ENCODE data around the gene BRD7.
A peak's percentile ranks its signal among the peaks of the same experiment; 100 is the strongest.

BRD7 gene

DNA sequence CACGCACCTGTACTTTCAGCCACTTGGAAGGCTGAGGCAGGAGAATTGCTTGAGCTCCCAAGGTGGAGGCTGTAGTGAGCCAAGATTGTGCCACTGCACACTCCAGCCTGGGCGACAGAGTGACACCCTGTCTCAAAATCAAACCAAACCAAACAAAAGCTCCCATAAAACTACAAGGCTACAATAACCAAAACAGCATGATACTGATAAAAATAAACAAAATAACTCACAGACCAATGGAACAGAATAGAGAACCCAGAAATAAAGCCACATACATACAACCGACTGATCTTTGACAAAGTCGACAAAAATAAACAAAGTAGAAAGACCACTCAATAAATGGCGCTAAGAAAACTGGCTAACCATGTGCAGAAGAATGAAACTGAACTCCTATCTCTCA, 37.2 kb downstream of the BRD7 start:
- Histone ChIP-seq H4K20me1 (ENCODE audit: insufficient read depth, low read length) (no peaks in the 10 kb centered on the region), H3K4me3 (ENCODE audit: low read length) (no peak overlapping the region), H3K27me3 (ENCODE audit: low read depth, low read length) (no peaks in the 10 kb centered on the region), H2AFZ (ENCODE audit: low read depth, low read length) (no peak overlapping the region), H3K9ac (ENCODE audit: low read length) (no peak overlapping the region), H3K27ac (ENCODE audit: low read length) (no peak overlapping the region), H3K36me3 (replicated peaks; ENCODE audit: low read depth, low read length) (peaks cover 31% of the 10 kb centered on the region), H3K4me2 (ENCODE audit: low read length) (no peak overlapping the region), H3K79me2 (ENCODE audit: low read length) (no peaks in the 10 kb centered on the region), H3K9me3 (ENCODE audit: insufficient read depth, low read length) (no peaks in the 10 kb centered on the region), H3K4me1 (ENCODE audit: low read length) (peaks cover 11% of the 10 kb centered on the region)
- TF ChIP-seq, protein P1, sequence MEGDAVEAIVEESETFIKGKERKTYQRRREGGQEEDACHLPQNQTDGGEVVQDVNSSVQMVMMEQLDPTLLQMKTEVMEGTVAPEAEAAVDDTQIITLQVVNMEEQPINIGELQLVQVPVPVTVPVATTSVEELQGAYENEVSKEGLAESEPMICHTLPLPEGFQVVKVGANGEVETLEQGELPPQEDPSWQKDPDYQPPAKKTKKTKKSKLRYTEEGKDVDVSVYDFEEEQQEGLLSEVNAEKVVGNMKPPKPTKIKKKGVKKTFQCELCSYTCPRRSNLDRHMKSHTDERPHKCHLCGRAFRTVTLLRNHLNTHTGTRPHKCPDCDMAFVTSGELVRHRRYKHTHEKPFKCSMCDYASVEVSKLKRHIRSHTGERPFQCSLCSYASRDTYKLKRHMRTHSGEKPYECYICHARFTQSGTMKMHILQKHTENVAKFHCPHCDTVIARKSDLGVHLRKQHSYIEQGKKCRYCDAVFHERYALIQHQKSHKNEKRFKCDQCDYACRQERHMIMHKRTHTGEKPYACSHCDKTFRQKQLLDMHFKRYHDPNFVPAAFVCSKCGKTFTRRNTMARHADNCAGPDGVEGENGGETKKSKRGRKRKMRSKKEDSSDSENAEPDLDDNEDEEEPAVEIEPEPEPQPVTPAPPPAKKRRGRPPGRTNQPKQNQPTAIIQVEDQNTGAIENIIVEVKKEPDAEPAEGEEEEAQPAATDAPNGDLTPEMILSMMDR (IDR thresholded peaks at IDR 0.05; ENCODE audit: low read depth, low read length), result no peak
- no peak for TF ChIP-seq EZH2phosphoT487 (IDR thresholded peaks at IDR 0.05; ENCODE audit: low read depth)

DNA sequence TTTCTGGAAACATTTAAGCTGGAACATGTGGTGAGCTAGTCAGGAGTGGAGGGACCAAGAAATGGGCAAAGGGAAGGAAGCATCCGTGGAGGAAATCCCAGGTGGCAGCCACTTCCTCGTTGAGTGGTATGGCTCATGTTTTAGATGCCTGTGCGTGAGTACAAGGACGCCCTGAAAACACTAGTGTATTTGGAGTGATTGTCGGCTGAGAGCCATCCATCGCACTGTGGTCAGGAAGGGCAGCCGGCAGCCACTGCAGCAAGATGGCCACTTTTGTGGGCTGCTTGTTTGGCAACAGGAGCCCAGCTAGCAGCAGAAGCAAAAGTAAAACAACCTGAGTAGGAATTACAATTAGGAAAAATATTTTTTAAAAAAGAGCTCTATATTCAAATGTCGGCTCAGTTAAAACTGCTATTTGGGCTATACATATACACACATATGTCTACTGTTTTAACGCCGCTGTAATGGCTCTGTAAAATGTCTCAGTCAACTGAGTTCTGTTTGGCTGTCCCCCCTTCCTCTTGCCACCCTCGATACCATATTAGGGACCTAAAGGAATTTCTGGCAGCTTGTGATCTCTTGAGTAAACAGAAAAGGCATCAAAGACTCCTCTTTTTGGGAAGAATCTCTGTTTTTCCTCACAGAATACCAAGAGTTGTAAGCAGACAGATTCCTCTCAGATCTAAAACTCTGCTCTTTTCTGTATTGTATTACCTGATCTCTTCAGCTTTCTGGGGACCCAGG, 39.2 kb downstream of the BRD7 start:
- Histone ChIP-seq H3K4me2 (ENCODE audit: low read length) (no peak overlapping the region), H3K36me3 (replicated peaks; ENCODE audit: low read depth, low read length) (peaks cover 38% of the 10 kb centered on the region), H3K27me3 (ENCODE audit: low read depth, low read length) (no peaks in the 10 kb centered on the region), H3K4me1 (ENCODE audit: low read length) (peaks cover 11% of the 10 kb centered on the region), H4K20me1 (ENCODE audit: insufficient read depth, low read length) (no peaks in the 10 kb centered on the region), H3K9me3 (ENCODE audit: insufficient read depth, low read length) (no peaks in the 10 kb centered on the region), H3K79me2 (ENCODE audit: low read length) (no peaks in the 10 kb centered on the region), H3K9ac (ENCODE audit: low read length) (no peak overlapping the region), H2AFZ (ENCODE audit: low read depth, low read length) (no peak overlapping the region), H3K27ac (ENCODE audit: low read length) (no peak overlapping the region), H3K4me3 (ENCODE audit: low read length) (no peak overlapping the region)
- TF ChIP-seq EZH2phosphoT487 (IDR thresholded peaks at IDR 0.05; ENCODE audit: low read depth), result no peak
- TF ChIP-seq, protein P1 (IDR thresholded peaks at IDR 0.05; ENCODE audit: low read depth, low read length), result no peak

DNA sequence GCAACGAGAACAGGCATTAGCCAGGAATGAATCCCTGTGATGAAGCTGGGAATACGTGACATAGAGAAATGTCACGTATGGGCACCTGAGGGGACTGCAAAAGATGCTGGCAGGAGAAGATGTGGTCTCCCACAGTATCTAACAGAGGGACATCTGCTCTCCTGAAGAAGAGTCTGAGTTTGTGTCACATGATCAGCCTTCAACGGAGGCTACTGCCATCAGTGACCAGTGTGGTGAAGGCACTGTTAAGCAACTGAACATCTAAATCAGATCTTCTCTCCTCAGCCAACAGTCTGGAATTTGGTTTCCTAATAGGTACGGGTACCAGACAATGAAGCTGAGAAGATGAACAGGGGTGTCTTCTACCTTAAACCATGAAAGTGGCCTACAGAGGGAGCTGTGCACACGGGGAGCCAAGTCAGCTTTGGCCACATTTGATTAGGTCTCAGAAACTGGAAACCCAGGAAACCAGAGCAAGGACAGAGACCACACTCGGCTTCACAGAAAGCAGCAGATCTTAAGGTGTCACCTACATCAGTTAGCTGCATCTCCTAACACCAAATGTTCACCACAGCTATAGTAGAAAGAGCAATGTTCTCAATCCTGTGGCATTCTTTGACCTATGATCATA, 41.8 kb downstream of the BRD7 start:
- TF ChIP-seq, protein P1 (IDR thresholded peaks at IDR 0.05; ENCODE audit: low read depth, low read length), result peak; percentile 76
- no peak for TF ChIP-seq EZH2phosphoT487 (IDR thresholded peaks at IDR 0.05; ENCODE audit: low read depth)
- no peak overlapping the region for H2AFZ ChIP-seq (ENCODE audit: low read depth, low read length)

DNA sequence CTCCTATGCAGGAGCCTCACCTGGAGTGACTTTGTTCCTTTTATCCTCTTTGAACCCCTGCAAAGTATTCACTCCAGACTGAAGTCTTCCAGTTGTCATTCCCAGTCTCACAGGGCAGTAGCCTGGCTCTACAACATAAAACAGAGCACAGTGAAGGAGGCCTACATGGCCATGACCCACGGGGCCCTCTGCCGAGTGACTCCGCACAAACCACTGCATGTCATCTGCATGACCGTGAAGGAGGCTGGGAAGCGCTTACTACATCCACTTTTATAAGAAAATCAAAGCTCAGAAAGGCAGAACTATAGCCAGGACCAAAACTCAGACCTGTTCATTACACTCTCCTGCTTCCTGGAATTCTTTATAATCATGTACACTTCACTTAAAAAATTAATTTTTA, 42.5 kb downstream of the BRD7 start:
- Histone ChIP-seq H2AFZ (ENCODE audit: low read depth, low read length) (no peak overlapping the region), H3K4me1 (ENCODE audit: low read length) (peaks cover 11% of the 10 kb centered on the region), H3K27ac (ENCODE audit: low read length) (no peak overlapping the region), H3K27me3 (ENCODE audit: low read depth, low read length) (no peaks in the 10 kb centered on the region), H3K9me3 (ENCODE audit: insufficient read depth, low read length) (no peaks in the 10 kb centered on the region), H3K79me2 (ENCODE audit: low read length) (no peaks in the 10 kb centered on the region), H3K4me3 (ENCODE audit: low read length) (no peak overlapping the region), H3K36me3 (replicated peaks; ENCODE audit: low read depth, low read length) (peaks cover 38% of the 10 kb centered on the region), H3K4me2 (ENCODE audit: low read length) (no peak overlapping the region), H4K20me1 (ENCODE audit: insufficient read depth, low read length) (no peaks in the 10 kb centered on the region), H3K9ac (ENCODE audit: low read length) (no peak overlapping the region)
- no peak for TF ChIP-seq EZH2phosphoT487 (IDR thresholded peaks at IDR 0.05; ENCODE audit: low read depth)
- TF ChIP-seq, protein P1 (IDR thresholded peaks at IDR 0.05; ENCODE audit: low read depth, low read length), result no peak

More for the DNA sequence above, 41.8 kb downstream of the BRD7 start:
- no peak overlapping the region for H3K27ac ChIP-seq (ENCODE audit: low read length)
- no peaks in the 10 kb centered on the region for H4K20me1 ChIP-seq (ENCODE audit: insufficient read depth, low read length)
- no peak overlapping the region for H3K4me3 ChIP-seq (ENCODE audit: low read length)
- H3K4me1 ChIP-seq (ENCODE audit: low read length), result peaks cover 11% of the 10 kb centered on the region
- H3K9me3 ChIP-seq (ENCODE audit: insufficient read depth, low read length), result no peaks in the 10 kb centered on the region
- H3K9ac ChIP-seq (ENCODE audit: low read length), result no peak overlapping the region
- no peaks in the 10 kb centered on the region for H3K79me2 ChIP-seq (ENCODE audit: low read length)
- H3K4me2 ChIP-seq (ENCODE audit: low read length), result no peak overlapping the region
- H3K27me3 ChIP-seq (ENCODE audit: low read depth, low read length), result no peaks in the 10 kb centered on the region
- H3K36me3 ChIP-seq (replicated peaks; ENCODE audit: low read depth, low read length), result peaks cover 34% of the 10 kb centered on the region
